GM18907 (cell line): Measurements from ENCODE around the gene CBLIF.
"Not testable (repeated sequence)": the region's sequence is repeated elsewhere in the genome, so short reads cannot be mapped to it uniquely, and the experiment has no call there.

ENCODE experiments used
- ATAC-seq: cut with Tn5 transposase; IDR thresholded peaks from one replicate; pipeline ENCODE4 v1.9.1; 2021; ENCODE audit warnings: mild to moderate bottlenecking, moderate library complexity; ENCODE audit not compliant: unreplicated experiment

Gene CBLIF

GRCh38 chr11:59801160-59801706 lies 44.1 kb downstream of the CBLIF start:
- ATAC-seq = no peak

- no peak for ATAC-seq
These were observed 44.8 kb downstream of the CBLIF start for GRCh38 chr11:59800390-59801025.

GRCh38 chr11:59794417-59794816 lies 50.9 kb downstream of the CBLIF start:
- ATAC-seq = no peak

GRCh38 chr11:59792507-59792906 lies 52.8 kb downstream of the CBLIF start:
- no peak for ATAC-seq

DNA sequence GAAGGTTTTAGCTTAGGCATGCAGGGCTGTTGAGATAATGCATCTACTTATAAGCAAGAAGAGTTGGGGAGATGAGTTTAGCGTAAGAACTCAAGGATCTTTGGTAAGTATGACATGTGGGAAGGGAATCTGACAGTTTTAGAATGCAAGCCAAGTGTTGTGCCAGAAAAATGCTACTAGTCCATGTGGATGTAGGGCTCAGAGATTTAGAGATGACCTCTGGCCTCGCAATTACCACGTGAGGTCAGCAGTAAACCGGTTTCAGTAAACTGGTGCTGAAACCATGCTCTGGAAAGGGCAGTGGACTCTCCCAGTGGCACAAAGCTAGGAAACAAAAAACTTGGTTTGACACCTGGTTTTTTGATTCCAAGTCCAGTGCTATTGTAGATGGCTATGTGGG lies 53.7 kb downstream of the CBLIF start:
- no peak for ATAC-seq

DNA sequence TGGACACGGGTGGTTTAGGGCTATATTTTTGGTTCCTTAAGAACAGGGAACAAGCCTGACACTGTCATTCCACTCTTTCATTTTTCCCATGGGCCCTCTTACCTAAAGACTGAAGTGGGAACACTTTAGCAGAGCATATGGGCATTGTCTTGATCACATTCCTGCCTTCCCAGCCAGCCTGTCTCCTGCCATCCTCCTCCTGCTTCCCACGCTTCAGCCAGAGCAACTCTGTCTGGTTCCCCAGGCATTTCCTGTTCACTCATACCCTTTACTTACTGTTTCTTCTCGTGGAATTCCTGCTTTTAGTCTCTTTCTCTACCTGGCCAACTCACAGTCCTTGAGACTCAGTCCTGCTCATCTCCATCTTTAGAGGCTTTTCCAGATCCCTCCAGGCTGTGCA lies 57.5 kb downstream of the CBLIF start:
- ATAC-seq = no peak

GRCh38 chr11:59787255-59787588 lies 58.1 kb downstream of the CBLIF start:
- no peak for ATAC-seq

- ATAC-seq = no peak
These were observed 59.5 kb downstream of the CBLIF start for GRCh38 chr11:59785818-59786217.

- not testable (repeated sequence) for ATAC-seq
These were observed 60.9 kb downstream of the CBLIF start for GRCh38 chr11:59784441-59784840.

- no peak for ATAC-seq
These were observed 61.6 kb downstream of the CBLIF start for GRCh38 chr11:59783632-59784090.

DNA sequence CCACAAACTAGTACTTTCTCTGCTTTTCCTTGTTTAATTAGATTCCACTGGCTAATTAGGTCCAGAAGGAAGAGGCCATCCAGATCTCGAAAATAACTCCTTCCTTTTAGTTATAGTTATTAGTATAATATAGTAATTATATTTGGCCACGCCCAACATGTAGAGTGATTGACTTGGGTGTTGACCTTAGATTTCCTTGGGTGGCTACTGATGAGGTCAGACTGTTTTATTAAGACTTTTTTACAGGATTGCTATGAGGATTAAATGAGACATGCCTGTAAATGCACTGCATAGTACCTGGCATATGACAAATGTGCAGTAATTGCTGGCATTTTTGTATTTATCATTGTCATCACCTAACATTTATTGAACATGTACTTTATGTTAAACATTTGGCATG lies 63.2 kb downstream of the CBLIF start:
- no peak for ATAC-seq

DNA sequence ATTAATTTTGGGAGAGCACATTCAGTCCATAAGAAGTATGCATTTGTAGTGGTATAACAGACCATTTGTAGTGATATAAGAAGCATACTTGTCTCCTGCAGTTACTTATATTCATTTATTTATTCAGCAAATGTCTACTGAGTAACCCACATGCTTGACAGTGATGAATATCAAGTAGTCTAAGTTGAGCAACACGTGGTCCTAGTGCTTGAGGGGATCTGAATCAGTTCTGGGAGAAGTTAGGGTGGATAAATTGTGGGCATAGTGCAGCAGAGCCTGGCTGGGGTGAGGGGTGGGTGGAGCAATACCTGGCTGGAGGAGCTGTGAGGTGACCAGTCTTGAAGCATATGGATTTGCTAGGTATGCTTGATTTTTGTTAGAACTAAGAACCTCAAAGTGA lies 65.8 kb downstream of the CBLIF start:
- no peak for ATAC-seq
